Stimulated activated effector memory CD8-positive, alpha-beta T cell treated with anti-CD3 and anti-CD28 coated beads, Interleukin-12 subunit alpha, Interleukin-12 subunit beta, amount 100 ng/mL, for 72 hours (primary cell): ENCODE data around the gene MTCL1.

Experiments
- ATAC-seq: fragments of 150-1000 bp; cut with Tn5 transposase; 2 replicates; pipeline ENCODE4 v1.10.0; 2021
- DNase-seq, 2 donors: peaks; one replicate each; pipeline ENCODE4 v3.0.0; 2021 to 2022; ENCODE audit warnings: low spot score in 2 of 2
- H3K27ac Mint-ChIP-seq: one replicate; pipeline ENCODE4 v1.8.0; 2022; ENCODE audit warnings: mild to moderate bottlenecking, mixed read lengths
- H3K36me3 Mint-ChIP-seq: one replicate; pipeline ENCODE4 v1.8.0; 2022; ENCODE audit warnings: mild to moderate bottlenecking, mixed read lengths
- H3K4me1 Mint-ChIP-seq: one replicate; pipeline ENCODE4 v1.8.0; 2022; ENCODE audit warnings: mixed read lengths
- H3K4me3 Mint-ChIP-seq: one replicate; pipeline ENCODE4 v1.8.0; 2022; ENCODE audit warnings: mild to moderate bottlenecking, mixed read lengths
- H3K9me3 Mint-ChIP-seq: one replicate; pipeline ENCODE4 v1.8.0; 2022; ENCODE audit warnings: mixed read lengths

Gene MTCL1

GRCh38 chr18:8823530-8823929 lies 118.2 kb downstream of the MTCL1 start:
- no peak for DNase-seq
- no peak overlapping the region for H3K27ac Mint-ChIP-seq

GRCh38 chr18:8824846-8825245 lies 119.5 kb downstream of the MTCL1 start:
- Mint-ChIP-seq H3K9me3 (no peaks in the 10 kb centered on the region), H3K4me1 (no peaks in the 10 kb centered on the region), H3K4me3 (no peak overlapping the region), H3K27ac (no peak overlapping the region), H3K36me3 (no peaks in the 10 kb centered on the region)
- DNase-seq, result no peak
- no peak for ATAC-seq

More at GRCh38 chr18:8823530-8823929, 118.2 kb downstream of the MTCL1 start:
- no peaks in the 10 kb centered on the region for H3K36me3 Mint-ChIP-seq
- no peaks in the 10 kb centered on the region for H3K4me1 Mint-ChIP-seq
- ATAC-seq, result no peak
- no peak overlapping the region for H3K4me3 Mint-ChIP-seq
- H3K9me3 Mint-ChIP-seq, result no peaks in the 10 kb centered on the region

GRCh38 chr18:8825273-8825672 lies 119.9 kb downstream of the MTCL1 start:
- no peaks in the 10 kb centered on the region for H3K4me1 Mint-ChIP-seq
- ATAC-seq (no peak), DNase-seq (no peak)
- H3K4me3 Mint-ChIP-seq, result no peak overlapping the region
- no peaks in the 10 kb centered on the region for H3K9me3 Mint-ChIP-seq
- no peak overlapping the region for H3K27ac Mint-ChIP-seq
- no peaks in the 10 kb centered on the region for H3K36me3 Mint-ChIP-seq

GRCh38 chr18:8825729-8826375 lies 120.5 kb downstream of the MTCL1 start:
- Mint-ChIP-seq H3K4me1 (no peaks in the 10 kb centered on the region), H3K27ac (no peak overlapping the region), H3K4me3 (no peak overlapping the region), H3K36me3 (no peaks in the 10 kb centered on the region), H3K9me3 (no peaks in the 10 kb centered on the region)
- DNase-seq (no peak), ATAC-seq (no peak)

GRCh38 chr18:8826514-8826913 lies 121.2 kb downstream of the MTCL1 start:
- H3K36me3 Mint-ChIP-seq, result no peaks in the 10 kb centered on the region
- ATAC-seq (no peak), DNase-seq (no peak)
- H3K27ac Mint-ChIP-seq, result no peak overlapping the region
- H3K9me3 Mint-ChIP-seq, result no peaks in the 10 kb centered on the region
- H3K4me1 Mint-ChIP-seq, result no peaks in the 10 kb centered on the region
- no peak overlapping the region for H3K4me3 Mint-ChIP-seq

GRCh38 chr18:8826971-8827370 lies 121.6 kb downstream of the MTCL1 start:
- H3K4me1 Mint-ChIP-seq, result no peaks in the 10 kb centered on the region
- no peaks in the 10 kb centered on the region for H3K36me3 Mint-ChIP-seq

GRCh38 chr18:8828300-8828699 lies 122.9 kb downstream of the MTCL1 start:
- Mint-ChIP-seq H3K27ac (no peak overlapping the region), H3K36me3 (no peaks in the 10 kb centered on the region), H3K9me3 (no peaks in the 10 kb centered on the region), H3K4me3 (no peak overlapping the region), H3K4me1 (no peaks in the 10 kb centered on the region)
- ATAC-seq (no peak), DNase-seq (no peak)

More at GRCh38 chr18:8826971-8827370, 121.6 kb downstream of the MTCL1 start:
- no peak overlapping the region for H3K27ac Mint-ChIP-seq
- ATAC-seq (no peak), DNase-seq (no peak)
- H3K4me3 Mint-ChIP-seq, result no peak overlapping the region
- no peaks in the 10 kb centered on the region for H3K9me3 Mint-ChIP-seq

GRCh38 chr18:8828798-8829197 lies 123.4 kb downstream of the MTCL1 start:
- Mint-ChIP-seq H3K27ac (no peak overlapping the region), H3K4me1 (no peaks in the 10 kb centered on the region), H3K36me3 (no peaks in the 10 kb centered on the region), H3K4me3 (no peak overlapping the region), H3K9me3 (no peaks in the 10 kb centered on the region)
- DNase-seq (no peak), ATAC-seq (no peak)

- Mint-ChIP-seq H3K36me3 (no peaks in the 10 kb centered on the region), H3K27ac (no peak overlapping the region), H3K4me1 (no peaks in the 10 kb centered on the region), H3K9me3 (no peaks in the 10 kb centered on the region), H3K4me3 (no peak overlapping the region)
- ATAC-seq (no peak), DNase-seq (no peak)
Observed at GRCh38 chr18:8830067-8831060, 125.0 kb downstream of the MTCL1 start.

GRCh38 chr18:8831112-8831511 lies 125.8 kb downstream of the MTCL1 start:
- H3K36me3 Mint-ChIP-seq, result no peaks in the 10 kb centered on the region
- H3K9me3 Mint-ChIP-seq, result no peaks in the 10 kb centered on the region
- H3K27ac Mint-ChIP-seq, result no peak overlapping the region
- H3K4me1 Mint-ChIP-seq, result no peaks in the 10 kb centered on the region
- ATAC-seq (no peak), DNase-seq (no peak)
- no peak overlapping the region for H3K4me3 Mint-ChIP-seq

- ATAC-seq, result no peak
- H3K9me3 Mint-ChIP-seq, result no peaks in the 10 kb centered on the region
- no peaks in the 10 kb centered on the region for H3K36me3 Mint-ChIP-seq
- no peaks in the 10 kb centered on the region for H3K4me1 Mint-ChIP-seq
- no peak for DNase-seq
- H3K4me3 Mint-ChIP-seq, result no peak overlapping the region
- no peak overlapping the region for H3K27ac Mint-ChIP-seq
Observed at GRCh38 chr18:8831531-8831930, 126.2 kb downstream of the MTCL1 start.

- no peak for ATAC-seq
- Mint-ChIP-seq H3K27ac (no peak overlapping the region), H3K9me3 (no peaks in the 10 kb centered on the region), H3K4me1 (no peaks in the 10 kb centered on the region), H3K36me3 (no peaks in the 10 kb centered on the region), H3K4me3 (no peak overlapping the region)
- no peak for DNase-seq
Observed at GRCh38 chr18:8833480-8833879, 128.1 kb downstream of the MTCL1 start.

- DNase-seq (no peak), ATAC-seq (no peak)
- Mint-ChIP-seq H3K4me1 (no peaks in the 10 kb centered on the region), H3K36me3 (no peaks in the 10 kb centered on the region), H3K9me3 (no peaks in the 10 kb centered on the region), H3K4me3 (no peak overlapping the region), H3K27ac (no peak overlapping the region)
Observed at GRCh38 chr18:8834881-8835280, 129.5 kb downstream of the MTCL1 start.

- Mint-ChIP-seq H3K9me3 (no peaks in the 10 kb centered on the region), H3K4me3 (no peak overlapping the region), H3K27ac (no peak overlapping the region), H3K36me3 (no peaks in the 10 kb centered on the region), H3K4me1 (no peaks in the 10 kb centered on the region)
- DNase-seq (no peak), ATAC-seq (no peak)
Observed at GRCh38 chr18:8835521-8835953, 130.2 kb downstream of the MTCL1 start.

- DNase-seq (no peak), ATAC-seq (no peak)
- Mint-ChIP-seq H3K36me3 (no peaks in the 10 kb centered on the region), H3K4me3 (no peak overlapping the region), H3K9me3 (no peaks in the 10 kb centered on the region), H3K27ac (no peak overlapping the region), H3K4me1 (no peaks in the 10 kb centered on the region)
Observed at GRCh38 chr18:8839281-8839680, 133.9 kb downstream of the MTCL1 start.
